C4-2B (cell line): Measurements from ENCODE around the gene TPGS1.

Source experiments
- ZFX ChIP-seq: fragments of 450-650 bp; IDR thresholded peaks from 2 replicates; pipeline ENCODE4 v1.6.1; 2017
- TF ChIP-seq, protein P1 (sequence below): fragments of 450-650 bp; conservative IDR thresholded peaks from 2 replicates; pipeline ENCODE4 v1.5.1; 2017; ENCODE audit warnings: mild to moderate bottlenecking

DNA sequence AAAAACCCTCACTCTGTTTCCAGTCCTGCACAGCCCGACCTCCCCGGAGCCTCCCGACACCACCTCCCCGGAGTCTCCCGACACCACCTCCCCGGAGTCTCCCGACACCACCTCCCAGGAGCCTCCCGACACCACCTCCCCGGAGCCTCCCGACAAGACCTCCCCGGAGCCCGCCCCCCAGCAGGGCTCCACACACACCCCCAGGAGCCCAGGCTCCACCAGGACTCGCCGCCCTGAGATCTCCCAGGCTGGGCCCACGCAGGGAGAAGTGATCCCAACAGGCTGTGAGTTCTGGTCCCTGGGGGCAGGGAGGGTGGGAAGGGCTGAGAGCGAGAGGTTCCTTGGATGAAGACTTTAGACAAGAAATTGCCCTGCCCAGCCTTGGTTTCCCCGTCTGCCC lies 5.7 kb upstream of the TPGS1 start:
- TF ChIP-seq, protein P1, sequence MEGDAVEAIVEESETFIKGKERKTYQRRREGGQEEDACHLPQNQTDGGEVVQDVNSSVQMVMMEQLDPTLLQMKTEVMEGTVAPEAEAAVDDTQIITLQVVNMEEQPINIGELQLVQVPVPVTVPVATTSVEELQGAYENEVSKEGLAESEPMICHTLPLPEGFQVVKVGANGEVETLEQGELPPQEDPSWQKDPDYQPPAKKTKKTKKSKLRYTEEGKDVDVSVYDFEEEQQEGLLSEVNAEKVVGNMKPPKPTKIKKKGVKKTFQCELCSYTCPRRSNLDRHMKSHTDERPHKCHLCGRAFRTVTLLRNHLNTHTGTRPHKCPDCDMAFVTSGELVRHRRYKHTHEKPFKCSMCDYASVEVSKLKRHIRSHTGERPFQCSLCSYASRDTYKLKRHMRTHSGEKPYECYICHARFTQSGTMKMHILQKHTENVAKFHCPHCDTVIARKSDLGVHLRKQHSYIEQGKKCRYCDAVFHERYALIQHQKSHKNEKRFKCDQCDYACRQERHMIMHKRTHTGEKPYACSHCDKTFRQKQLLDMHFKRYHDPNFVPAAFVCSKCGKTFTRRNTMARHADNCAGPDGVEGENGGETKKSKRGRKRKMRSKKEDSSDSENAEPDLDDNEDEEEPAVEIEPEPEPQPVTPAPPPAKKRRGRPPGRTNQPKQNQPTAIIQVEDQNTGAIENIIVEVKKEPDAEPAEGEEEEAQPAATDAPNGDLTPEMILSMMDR = no peak
- no peak for TF ChIP-seq ZFX
